Measurements from ENCODE around the gene DMRT2. TPM values are rescaled to one million over a fixed set of nuclear protein-coding genes. Genes with fewer than 3 reads are reported as not detected.

Gene DMRT2
- total and polyA plus RNA-seq, 2 of the 8 experiments (the other 6 are each of a cell fraction or from before 2014, with no cell fraction given): 0.29 to 0.93 TPM

GRCh38 chr9:1025131-1025530, 25.0 kb upstream of the DMRT2 start:
- Histone ChIP-seq H3K4me1 (replicated peaks in 1 of 4; ENCODE audit: control insufficient read depth in 3 of 4, insufficient read depth in 4 of 4, low read length in 3 of 4) (no peaks in the 10 kb centered on the region), H4K20me1 (replicated peaks in 1 of 2; ENCODE audit: control insufficient read depth in 1 of 2, insufficient read depth in 2 of 2, low read length in 2 of 2) (no peaks in the 10 kb centered on the region), H2BK5ac (ENCODE audit: low read depth, low read length) (no peak overlapping the region), H3K9me3 (ENCODE audit: insufficient read depth in 2 of 2, low read depth in 1 of 2, low read length in 1 of 2) (peaks cover 30 to 74% of the 10 kb centered on the region in 2 experiments), H3K18ac (ENCODE audit: extremely low read depth, low read length) (no peak overlapping the region), H2AFZ (ENCODE audit: low read length) (no peak overlapping the region), H3K27ac (ENCODE audit: low read depth, low read length) (no peak overlapping the region), H2BK120ac (replicated peaks; ENCODE audit: low read depth, low read length) (no peak overlapping the region), H3K4me3 (ENCODE audit: extremely low read depth in 1 of 4, insufficient read depth in 2 of 4, low read depth in 3 of 4, low read length in 4 of 4) (no peak overlapping the region), H2BK20ac (ENCODE audit: low read length) (no peak overlapping the region), H3K4me2 (ENCODE audit: insufficient read depth in 1 of 2, low read depth in 2 of 2, low read length in 2 of 2) (no peak overlapping the region), H4K8ac (ENCODE audit: extremely low read depth, insufficient read depth, low read length) (no peak overlapping the region), H2BK15ac (ENCODE audit: low read length) (no peak overlapping the region), H4K5ac (ENCODE audit: insufficient read length, low read depth, low read length) (no peak overlapping the region), H3K23ac (ENCODE audit: insufficient read length) (no peak overlapping the region), H3K23me2 (ENCODE audit: low read depth, low read length) (no peaks in the 10 kb centered on the region), H3K56ac (replicated peaks; ENCODE audit: insufficient read length, low read depth, low read length) (no peak overlapping the region), H3K27me3 (replicated peaks in 1 of 4; ENCODE audit: control insufficient read depth in 3 of 4, extremely low read depth in 1 of 4, insufficient read depth in 3 of 4, low read length in 3 of 4) (no peaks in the 10 kb centered on the region), H2AK5ac (ENCODE audit: low read depth, low read length) (no peak overlapping the region), H3K9ac (replicated peaks in 1 of 4; ENCODE audit: extremely low read depth in 1 of 4, low read depth in 3 of 4, low read length in 3 of 4) (no peak overlapping the region), H3K79me2 (ENCODE audit: control insufficient read depth in 1 of 2, insufficient read depth in 2 of 2, low read length in 2 of 2) (no peaks in the 10 kb centered on the region), H2BK12ac (ENCODE audit: low read depth, low read length) (no peak overlapping the region), H3K36me3 (ENCODE audit: control insufficient read depth in 2 of 4, insufficient read depth in 4 of 4, low read length in 3 of 4) (no peaks in the 10 kb centered on the region), H3K4ac (replicated peaks; ENCODE audit: insufficient read length, low read depth, low read length) (no peak overlapping the region), H4K91ac (replicated peaks; ENCODE audit: insufficient read length, low read length) (no peak overlapping the region), H3K14ac (ENCODE audit: insufficient read length) (no peak overlapping the region), H3K79me1 (ENCODE audit: low read depth, low read length) (no peaks in the 10 kb centered on the region)
- DNase-seq (ENCODE audit: low read depth in 1 of 2, low spot score in 2 of 2) (no peak), FAIRE-seq (no peak)
- ChIA-PET POLR2A (ENCODE audit: partially characterized antibody) (no interaction called here), CTCF (ENCODE audit: partially characterized antibody) (interaction anchor here (0.9 kb wide), 1 partner anchor 21 kb away, joined by 3 read pairs; no protein-coding TSS in a partner anchor)
- 68% methylated on average over 8 of the region's 8 CpGs; no CpG with 5 or more reads in 1 of the 2 experiments for WGBS, 2 experiments (ENCODE audit: extremely low coverage in 1 of 2, insufficient coverage in 1 of 2, insufficient read length in 1 of 2, insufficient replicate concordance in 2 of 2, low coverage in 1 of 2, low lambda C conversion rate in 2 of 2, missing lambda C conversion rate in 1 of 2)
- TF ChIP-seq ATF2 (IDR thresholded peaks at IDR 0.05; ENCODE audit: low read length): no peak
- no peak for TF ChIP-seq PHF8 (conservative IDR thresholded peaks at IDR 0.05; ENCODE audit: low read depth, low read length)
- TF ChIP-seq BRCA1 (IDR thresholded peaks at IDR 0.05; ENCODE audit: low read depth, low read length): no peak
- no peak for TF ChIP-seq YY1 (IDR thresholded peaks at IDR 0.05; ENCODE audit: low read depth, low read length)
- TF ChIP-seq POLR2A (IDR thresholded peaks at IDR 0.05; ENCODE audit: control extremely low read depth in 1 of 2, low read depth in 2 of 2, low read length in 2 of 2): no peak
- TF ChIP-seq BCL11A (IDR thresholded peaks at IDR 0.05; ENCODE audit: low read depth in 2 of 2, low read length in 2 of 2): no peak
- TF ChIP-seq E2F6 (IDR thresholded peaks at IDR 0.05): no peak
- no peak for TF ChIP-seq RXRA (IDR thresholded peaks at IDR 0.05; ENCODE audit: insufficient read depth, low read depth, low read length)
- TF ChIP-seq EP300 (IDR thresholded peaks at IDR 0.05; ENCODE audit: borderline replicate concordance in 1 of 2, low read depth in 2 of 2, low read length in 2 of 2): no peak
- TF ChIP-seq MAX (IDR thresholded peaks at IDR 0.05): no peak
- TF ChIP-seq GABPA (IDR thresholded peaks at IDR 0.05; ENCODE audit: borderline replicate concordance, insufficient read depth, low read length): no peak
- no peak for TF ChIP-seq EZH2 (IDR thresholded peaks at IDR 0.05; ENCODE audit: low read depth, low read length, severe bottlenecking)

Data from H1 (cell line).